T-cell (primary cell): ENCODE data around the gene IRAK1. TPM values are rescaled to one million over a fixed set of nuclear protein-coding genes. Genes with fewer than 3 reads are reported as not detected.
A peak's percentile ranks its signal among the peaks of the same experiment; 100 is the strongest.

Experiments used
- ATAC-seq, 4 experiments: fragments of 200-7000 bp in 3 of 4; fragments of 150-1000 bp in 1 of 4; cut with Tn5 transposase; replicated peaks in 1 of 4; 1 replicate in 3 of 4; 2 replicates in 1 of 4; pipeline ENCODE4 v1.10.0; 2021; ENCODE audit warnings: moderate library complexity in 3 of 4, mild to moderate bottlenecking in 2 of 4, moderate number of reproducible peaks in 1 of 4
- CTCF ChIA-PET, 2 donors: fragments of 300-600 bp; sonication (Branson Sonifier 250); formaldehyde crosslinking; loops; one replicate each; lab custom pipeline; 2022; ENCODE audit warnings: antibody characterized with exemption in 2 of 2; lab: Charles Lee
- POLR2A ChIA-PET, 2 donors: fragments of 300-600 bp; sonication (Branson Sonifier 250); formaldehyde crosslinking; loops; one replicate each; lab custom pipeline; 2022; ENCODE audit warnings: antibody characterized with exemption in 2 of 2; lab: Charles Lee
- DNase-seq, 35 experiments: peaks; one replicate each; pipeline versions ENCODE4 v3.0.0 to v3.0.0-alpha.2; 2013 to 2023
- H3K27ac ChIP-seq: one replicate; pipeline ENCODE4 v1.5.1; 2013; ENCODE audit warnings: low read length
- H3K27me3 ChIP-seq, 2 experiments: replicated peaks in 1 of 2; 1 replicate in 1 of 2; 2 replicates in 1 of 2; pipeline versions ENCODE4 v1.6.1 to v1.7.0; 2013; ENCODE audit warnings: low read length in 1 of 2, mixed read lengths in 1 of 2; ENCODE audit not compliant: control insufficient read depth in 2 of 2, insufficient read depth in 2 of 2; ENCODE audit errors: extremely low read depth in 1 of 2
- H3K36me3 ChIP-seq, 2 donors: 1 replicate in 1 of 2; 2 replicates in 1 of 2; pipeline versions ENCODE4 v1.6.1 to v1.7.0; 2013; ENCODE audit warnings: low read length in 1 of 2; ENCODE audit not compliant: control insufficient read depth in 2 of 2, insufficient read depth in 1 of 2; ENCODE audit errors: extremely low read depth in 1 of 2
- H3K4me1 ChIP-seq, 2 experiments: 1 replicate in 1 of 2; 2 replicates in 1 of 2; pipeline versions ENCODE4 v1.6.1 to v1.7.0; 2013; ENCODE audit warnings: low read length in 2 of 2, mixed read lengths in 1 of 2; ENCODE audit not compliant: insufficient read depth in 2 of 2, control insufficient read depth in 1 of 2; ENCODE audit errors: extremely low read depth in 1 of 2
- H3K4me3 ChIP-seq, 2 donors: 1 replicate in 1 of 2; 2 replicates in 1 of 2; pipeline versions ENCODE4 v1.5.1 to v1.7.0; 2013; ENCODE audit warnings: mild to moderate bottlenecking in 2 of 2, low read length in 1 of 2, moderate library complexity in 1 of 2; ENCODE audit not compliant: control insufficient read depth in 1 of 2; ENCODE audit errors: extremely low read depth in 1 of 2
- H3K9me3 ChIP-seq: 2 replicates; pipeline ENCODE4 v1.7.0; 2013
- H3K27ac Mint-ChIP-seq, 2 donors: one replicate each; pipeline ENCODE4 v1.8.0; 2020 to 2021; ENCODE audit warnings: mild to moderate bottlenecking in 2 of 2, mixed read lengths in 2 of 2
- H3K27me3 Mint-ChIP-seq, 2 donors: one replicate each; pipeline ENCODE4 v1.8.0; 2021 to 2022; ENCODE audit warnings: mixed read lengths in 2 of 2
- H3K36me3 Mint-ChIP-seq: one replicate; pipeline ENCODE4 v1.8.0; 2021; ENCODE audit warnings: mixed read lengths
- H3K4me1 Mint-ChIP-seq, 3 donors: one replicate each; pipeline ENCODE4 v1.8.0; 2020 to 2022; ENCODE audit warnings: mixed read lengths in 3 of 3, mild to moderate bottlenecking in 1 of 3
- H3K4me3 Mint-ChIP-seq, 3 donors: one replicate each; pipeline ENCODE4 v1.8.0; 2020 to 2022; ENCODE audit warnings: mild to moderate bottlenecking in 3 of 3, mixed read lengths in 3 of 3, moderate library complexity in 3 of 3
- H3K9me3 Mint-ChIP-seq, 3 donors: one replicate each; pipeline ENCODE4 v1.8.0; 2020 to 2022; ENCODE audit warnings: mixed read lengths in 3 of 3
- WGBS: methylation state at CpG from one replicate; pipeline ENCODE4 v1.1.5; 2013; ENCODE audit warnings: missing lambda C conversion rate; ENCODE audit not compliant: insufficient coverage; 5-methylcytosine and 5-hydroxymethylcytosine counted together
- total RNA-seq, 35 experiments: library from RNA in 6 of 35; stranded (reverse) in 6 of 35; fragments of 120-200 nt in 1 of 35; gene quantifications; one replicate each; pipeline versions ENCODE4 v1.2.1 to v1.2.4 and lab custom pipeline; 2013 to 2026

IRAK1 gene
- total RNA-seq, 5 donors from 2014 or later (not counting 1 experiment from before 2014, with no cell fraction given): 66.5 to 102 (median 85.0) TPM

DNA sequence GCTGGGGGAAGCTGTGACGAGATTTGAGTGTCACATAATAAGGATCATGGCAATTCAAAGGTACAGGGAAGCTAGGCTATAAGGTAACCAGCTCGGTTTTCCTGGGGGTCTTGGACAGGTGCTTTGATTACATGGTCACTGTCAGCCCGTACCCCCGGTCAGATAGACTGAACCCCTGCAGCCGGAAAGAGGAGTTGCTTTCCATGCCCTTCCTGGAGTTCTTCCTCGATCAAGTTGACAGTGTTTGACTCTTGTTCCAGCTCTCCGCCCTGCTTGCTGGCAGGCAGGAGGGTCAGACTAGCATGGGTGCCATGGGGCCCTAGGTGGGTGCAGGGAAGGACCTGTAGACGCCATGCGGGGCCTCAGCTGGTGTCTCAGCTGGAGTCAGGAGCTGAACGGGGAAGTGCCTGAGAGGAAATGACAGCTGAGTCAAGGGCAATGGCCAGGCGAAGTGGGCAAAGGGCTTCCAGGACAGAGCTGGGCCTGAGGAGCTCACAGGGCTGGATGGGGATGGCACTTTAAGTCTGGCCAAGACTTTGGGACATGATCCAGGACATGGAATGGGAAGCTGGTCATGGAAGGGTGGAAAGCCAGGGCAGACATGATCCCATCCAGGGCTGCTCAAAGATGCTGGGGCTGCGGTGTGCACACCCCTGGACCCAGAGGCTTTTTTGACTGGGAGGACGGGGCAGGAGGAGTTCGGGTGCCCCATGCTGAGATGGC lies 45.5 kb downstream of the IRAK1 start:
- Histone ChIP-seq H3K4me3 (peak overlapping the region in 1 of 2 donors; percentile 97), H3K36me3 (no peaks in the 10 kb centered on the region), H3K27me3 (no peaks in the 10 kb centered on the region), H3K4me1 (peaks cover 0 to 26% of the 10 kb centered on the region in 2 experiments), H3K27ac (peak overlapping the region; percentile 72), H3K9me3 (no peaks in the 10 kb centered on the region)
- Mint-ChIP-seq H3K36me3 (no peaks in the 10 kb centered on the region), H3K4me3 (peak overlapping the region; percentile 83 to 88 (median 86)), H3K27ac (peak overlapping the region; percentile 88 to 89), H3K4me1 (peaks cover 25 to 30% (median 28%) of the 10 kb centered on the region in 3 donors), H3K27me3 (no peaks in the 10 kb centered on the region), H3K9me3 (no peaks in the 10 kb centered on the region)
- 66% methylated on average over 8 of the region's 14 CpGs for WGBS
- ATAC-seq (no peak), DNase-seq (no peak)
- ChIA-PET CTCF (interaction anchor here in 1 of 2 donors (0.6 kb wide), 1 partner anchor 25 kb away, joined by 3 read pairs; no protein-coding TSS in a partner anchor), POLR2A (no interaction called here)

DNA sequence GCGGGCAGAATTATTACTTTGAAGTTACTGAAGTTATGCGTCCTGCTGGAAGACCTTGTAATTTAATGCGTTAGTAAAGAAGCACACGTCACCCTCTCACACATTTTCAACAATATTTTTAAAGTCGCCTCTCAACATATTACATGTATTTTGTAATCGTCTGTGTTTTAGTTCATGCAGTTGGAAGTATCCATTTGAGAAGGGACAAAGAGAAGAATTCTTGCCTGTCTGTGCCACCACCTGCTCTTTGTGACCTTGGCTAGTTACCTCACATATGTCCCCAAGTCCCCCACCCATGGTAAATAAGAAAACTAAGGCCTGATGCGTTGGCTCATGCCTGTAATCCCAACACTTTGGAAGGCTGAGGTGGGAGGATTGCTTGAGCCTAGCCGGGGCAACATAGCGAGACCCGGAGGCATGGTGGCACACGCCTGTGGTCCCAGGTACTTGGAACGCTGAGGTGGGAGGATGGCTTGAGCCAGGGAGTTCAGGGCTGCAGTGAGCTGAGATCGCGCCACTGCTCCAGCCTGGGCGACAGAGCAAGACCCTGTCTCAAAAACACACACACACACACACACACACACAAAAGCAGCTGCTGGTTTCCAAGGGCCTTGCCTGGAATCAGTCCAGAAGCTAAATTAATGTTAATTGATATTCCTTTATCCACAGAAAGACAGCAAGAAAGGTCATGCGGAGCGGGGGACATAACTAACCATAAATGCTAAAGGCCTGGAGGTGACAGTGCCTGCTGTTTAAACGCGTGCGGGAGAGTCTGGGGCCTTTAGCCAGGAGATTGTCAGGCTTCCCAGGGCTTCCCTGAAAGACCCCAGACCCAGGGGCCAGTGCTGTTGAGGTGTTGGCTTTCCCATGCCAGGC lies 46.3 kb downstream of the IRAK1 start:
- Mint-ChIP-seq H3K4me1 (peaks cover 28 to 36% (median 30%) of the 10 kb centered on the region in 3 donors), H3K27ac (peak overlapping the region; percentile 88 to 89), H3K27me3 (no peaks in the 10 kb centered on the region), H3K36me3 (no peaks in the 10 kb centered on the region), H3K4me3 (peak overlapping the region; percentile 83 to 88 (median 86)), H3K9me3 (no peaks in the 10 kb centered on the region)
- 56% methylated on average over 3 of the region's 20 CpGs for WGBS
- H3K9me3 ChIP-seq: no peaks in the 10 kb centered on the region
- DNase-seq (no peak), ATAC-seq (no peak)
- POLR2A ChIA-PET: no interaction called here
- H3K36me3 ChIP-seq: no peaks in the 10 kb centered on the region
- no peaks in the 10 kb centered on the region for H3K27me3 ChIP-seq
- H3K27ac ChIP-seq: peak overlapping the region; percentile 72
- peaks cover 0 to 34% of the 10 kb centered on the region in 2 experiments for H3K4me1 ChIP-seq
- CTCF ChIA-PET: no interaction called here
- H3K4me3 ChIP-seq: peak overlapping the region; percentile 55 to 97

- peak within 1 kb of the TSS; percentile 100 for H3K27ac Mint-ChIP-seq
- Histone ChIP-seq H3K4me3 (peak within 1 kb of the TSS; percentile 97 to 99), H3K27me3 (no peaks in the 10 kb centered on the region), H3K36me3 (no peaks in the 10 kb centered on the region), H3K4me1 (peaks cover 6 to 42% of the 10 kb centered on the region in 2 experiments), H3K9me3 (no peaks in the 10 kb centered on the region), H3K27ac (peak within 1 kb of the TSS; percentile 99)
- no peaks in the 10 kb centered on the region for H3K36me3 Mint-ChIP-seq
- H3K27me3 Mint-ChIP-seq: no peaks in the 10 kb centered on the region
- CTCF ChIA-PET: interaction anchor here in 1 of 2 donors (1.4 kb wide), 1 partner anchor 9 kb away, joined by 4 read pairs; no protein-coding TSS in a partner anchor
- POLR2A ChIA-PET: no interaction called here
- ATAC-seq (peak; percentile 62 to 66 (median 63)), DNase-seq (peak; percentile 74 to 92 (median 83))
- H3K4me1 Mint-ChIP-seq: peaks cover 36 to 44% (median 38%) of the 10 kb centered on the region in 3 donors
- under 1% methylated on average over 65 of the region's 103 CpGs for WGBS
- H3K4me3 Mint-ChIP-seq: peak within 1 kb of the TSS; percentile 88 to 100 (median 100)
- no peaks in the 10 kb centered on the region for H3K9me3 Mint-ChIP-seq
Measured at GRCh38 chrX:153972368-153973126, 47.2 kb downstream of the IRAK1 start, which contains the start of gene TMEM187. Gene TMEM187, plus strand, starts transcription at chrX:153972754. Its CDS starts 9,309 bp downstream, at chrX:153982063.

DNA sequence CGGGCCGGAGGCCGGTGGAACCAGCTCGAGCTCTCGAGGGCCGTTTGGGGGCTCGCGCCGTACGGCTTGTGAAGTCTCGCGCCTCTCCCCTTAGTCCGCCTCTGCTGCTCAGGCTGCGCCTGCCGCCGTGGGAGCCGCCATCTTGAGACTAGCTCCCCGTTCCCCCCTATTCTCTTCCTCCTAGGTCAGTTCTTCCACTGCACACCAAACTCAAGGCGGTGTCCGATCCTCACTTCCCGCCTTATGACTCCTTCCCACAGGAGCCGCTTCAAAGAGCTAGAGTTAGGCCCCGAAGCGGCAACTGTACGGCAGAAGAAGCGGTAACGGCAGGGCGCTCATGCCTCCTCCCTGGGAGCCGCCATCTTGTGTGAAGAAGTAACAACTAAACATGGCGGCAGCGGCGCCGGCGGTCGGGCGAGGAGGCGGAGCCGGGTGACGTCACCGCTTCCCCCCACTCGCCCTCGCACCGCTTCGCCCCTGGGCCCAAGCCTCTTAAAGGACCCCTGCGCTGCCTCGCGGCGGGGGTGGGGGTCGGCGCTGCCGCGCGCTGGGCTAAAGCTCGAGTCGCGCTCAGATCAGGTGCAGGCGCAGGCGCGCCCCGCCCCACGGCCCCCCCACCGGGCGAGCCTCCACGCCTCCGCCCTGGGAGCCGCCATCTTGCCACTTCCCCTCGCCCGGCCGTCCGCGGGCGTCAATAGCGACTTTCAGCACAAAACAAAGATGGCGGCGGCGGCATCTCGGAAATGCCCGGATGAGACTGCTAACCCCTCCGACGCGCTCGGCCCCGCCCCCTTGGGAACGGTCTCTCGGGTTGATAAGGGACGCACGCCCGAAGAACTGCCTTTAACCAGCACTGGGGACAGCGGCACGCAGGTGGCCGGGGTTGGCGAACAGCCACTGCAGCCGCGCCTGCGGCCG lies 48.0 kb downstream of the IRAK1 start, which contains the start of gene HCFC1:
Gene HCFC1 (minus strand): TSS at position 369 of the 918 bp plus-strand sequence. CDS start 978 bp downstream, outside the sequence.
- Mint-ChIP-seq H3K4me3 (peak within 1 kb of the TSS; percentile 88 to 100 (median 100)), H3K27ac (peak within 1 kb of the TSS; percentile 100), H3K27me3 (no peaks in the 10 kb centered on the region), H3K36me3 (no peaks in the 10 kb centered on the region), H3K9me3 (no peaks in the 10 kb centered on the region), H3K4me1 (peaks cover 44 to 52% (median 46%) of the 10 kb centered on the region in 3 donors)
- H3K4me3 ChIP-seq: peak within 1 kb of the TSS; percentile 97 to 99
- no peaks in the 10 kb centered on the region for H3K36me3 ChIP-seq
- DNase-seq (peak; percentile 84 to 95 (median 89)), ATAC-seq (peak; percentile 49 to 56 (median 52))
- peak within 1 kb of the TSS; percentile 99 for H3K27ac ChIP-seq
- ChIA-PET POLR2A (interaction anchor here in 1 of 2 donors (0.7 kb wide), 2 partner anchors 250 to 582 kb away, joined by 3 read pairs; no protein-coding TSS in a partner anchor), CTCF (interaction anchor here in 1 of 2 donors (1.4 kb wide), 2 partner anchors 9 to 43 kb away, joined by 4 to 6 read pairs; no protein-coding TSS in a partner anchor)
- H3K4me1 ChIP-seq: peaks cover 6 to 50% of the 10 kb centered on the region in 2 experiments
- H3K27me3 ChIP-seq: no peaks in the 10 kb centered on the region
- under 1% methylated on average over 78 of the region's 96 CpGs for WGBS
- no peaks in the 10 kb centered on the region for H3K9me3 ChIP-seq

GRCh38 chrX:153971124-153971449 lies 48.6 kb downstream of the IRAK1 start:
- Histone ChIP-seq H3K4me3 (peak overlapping the region; percentile 97 to 99), H3K4me1 (peaks cover 6 to 56% of the 10 kb centered on the region in 2 experiments), H3K27ac (peak overlapping the region; percentile 99), H3K27me3 (no peaks in the 10 kb centered on the region), H3K9me3 (no peaks in the 10 kb centered on the region), H3K36me3 (no peaks in the 10 kb centered on the region)
- Mint-ChIP-seq H3K9me3 (no peaks in the 10 kb centered on the region), H3K27me3 (no peaks in the 10 kb centered on the region), H3K4me1 (peaks cover 51 to 58% (median 53%) of the 10 kb centered on the region in 3 donors), H3K36me3 (no peaks in the 10 kb centered on the region), H3K4me3 (peak overlapping the region; percentile 88 to 100 (median 100)), H3K27ac (peak overlapping the region; percentile 100)
- POLR2A ChIA-PET: interaction anchor here in 1 of 2 donors (0.7 kb wide), 1 partner anchor 582 kb away, joined by 3 read pairs; no protein-coding TSS in a partner anchor
- ATAC-seq: peak; percentile 41 to 58 (median 49)
- WGBS: 0% methylated on average over 26 of the region's 34 CpGs
- DNase-seq: peak; percentile 78 to 92 (median 84)
- CTCF ChIA-PET: interaction anchor here in 1 of 2 donors (1.4 kb wide), 2 partner anchors 10 to 43 kb away, joined by 4 to 6 read pairs; no protein-coding TSS in a partner anchor
